K562 (cell line): ENCODE data around the gene KNTC1. TPM values are rescaled to one million over a fixed set of nuclear protein-coding genes. Genes with fewer than 3 reads are reported as not detected.

Experiments used
- ATAC-seq: fragments of 200-7000 bp; cut with Tn5 transposase; 3 replicates; pipeline ENCODE4 v1.9.1; 2020; ENCODE audit warnings: moderate library complexity
- BruUV-seq: library from RNA; stranded (reverse); fragments of 400-500 nt; replicated peaks from 2 replicates; lab custom pipeline; 2021; lab: Mats Ljungman, UMichigan
- CTCF ChIA-PET: fragments of 300-600 bp; formaldehyde crosslinking; extraction: SDS; loops from one replicate; lab custom pipeline; 2021; ENCODE audit warnings: low intra/inter-chr PET ratio; lab: Yijun Ruan, JAX
- POLR2A ChIA-PET: fragments of 300-600, 350-650 bp; sonication (Branson Sonifier 250); formaldehyde crosslinking; extraction: SDS; loops from one replicate; lab custom pipeline; 2021; ENCODE audit warnings: antibody characterized with exemption, inconsistent platforms; lab: Yijun Ruan, JAX
- DNase-seq, 4 experiments: peaks; one replicate each; pipeline versions ENCODE4 v3.0.0 to v3.0.0-alpha.2; 2011 to 2018; ENCODE audit warnings: low spot score in 3 of 4, mixed read lengths in 3 of 4; ENCODE audit errors: extremely low read depth in 1 of 4
- FAIRE-seq: peaks from 2 replicates; lab custom pipeline; 2011; peaks lifted over from hg19 to GRCh38; lab: Jason Lieb, UNC
- H2AFZ ChIP-seq: 2 replicates; pipeline ENCODE4 v1.6.0; 2011; ENCODE audit warnings: low read depth, low read length, control low read depth, inconsistent platforms
- H3K27ac ChIP-seq: fragments of 200-600 bp; 3 replicates; pipeline ENCODE4 v1.8.0; 2011; ENCODE audit warnings: low read depth, mild to moderate bottlenecking, control low read depth, inconsistent platforms, low read length, moderate library complexity, mixed read lengths; ENCODE audit errors: extremely low read depth
- H3K27me3 ChIP-seq, 2 experiments: fragments of 300-600 bp in 1 of 2; 2 replicates in 1 of 2; 3 replicates in 1 of 2; pipeline versions ENCODE4 v1.6.0 to v1.8.0; 2011; ENCODE audit warnings: inconsistent platforms in 2 of 2, low read length in 2 of 2, mild to moderate bottlenecking in 1 of 2, mixed read lengths in 1 of 2, moderate library complexity in 1 of 2; ENCODE audit not compliant: control insufficient read depth in 2 of 2, insufficient read depth in 2 of 2
- H3K36me3 ChIP-seq: fragments of 300-600 bp; 3 replicates; pipeline ENCODE4 v1.8.0; 2011; ENCODE audit warnings: mild to moderate bottlenecking, low read length, inconsistent platforms; ENCODE audit not compliant: control insufficient read depth, insufficient read depth
- H3K4me1 ChIP-seq, 2 experiments: fragments of 200-600 bp in 1 of 2; replicated peaks in 1 of 2; 2 replicates in 1 of 2; 3 replicates in 1 of 2; pipeline versions ENCODE4 v1.5.1 to v1.8.0; 2011; ENCODE audit warnings: inconsistent platforms in 2 of 2, low read length in 2 of 2, mild to moderate bottlenecking in 1 of 2, mixed read lengths in 1 of 2, moderate library complexity in 1 of 2; ENCODE audit not compliant: control insufficient read depth in 2 of 2, insufficient read depth in 2 of 2
- H3K4me2 ChIP-seq: 2 replicates; pipeline ENCODE4 v1.6.1; 2011; ENCODE audit warnings: low read length, control low read depth, inconsistent platforms, mixed read lengths; ENCODE audit not compliant: insufficient read depth
- H3K4me3 ChIP-seq: fragments of 200-600 bp; sonication (generic), shearing (Covaris generic); 2 replicates; pipeline ENCODE4 v1.5.1; 2016; ENCODE audit warnings: control low read depth, inconsistent platforms
- H3K79me2 ChIP-seq: fragments of 200-600 bp; 3 replicates; pipeline ENCODE4 v1.8.0; 2011; ENCODE audit warnings: low read length, inconsistent platforms; ENCODE audit not compliant: control insufficient read depth, insufficient read depth
- H3K9ac ChIP-seq, 2 experiments: 2 replicates each; pipeline versions ENCODE4 v1.6.0 to v1.6.1; 2011; ENCODE audit warnings: low read depth in 2 of 2, low read length in 2 of 2, control low read depth in 1 of 2, inconsistent platforms in 1 of 2, mild to moderate bottlenecking in 1 of 2, mixed read lengths in 1 of 2; ENCODE audit not compliant: insufficient read depth in 1 of 2
- H3K9me1 ChIP-seq: one replicate; pipeline ENCODE4 v1.6.0; 2011; ENCODE audit warnings: inconsistent platforms, mild to moderate bottlenecking, low read length, moderate library complexity; ENCODE audit not compliant: control insufficient read depth, insufficient read depth
- H3K9me3 ChIP-seq: replicated peaks from 2 replicates; pipeline ENCODE4 v1.5.1; 2011; ENCODE audit warnings: low read depth, low read length, inconsistent platforms; ENCODE audit not compliant: control insufficient read depth, insufficient read depth
- H4K20me1 ChIP-seq: replicated peaks from 2 replicates; pipeline ENCODE4 v1.6.1; 2011; ENCODE audit warnings: low read length, inconsistent platforms, mixed read lengths; ENCODE audit not compliant: control insufficient read depth, insufficient read depth
- HMG20B ChIP-seq: fragments of 250-450 bp; sonication (Bioruptor Pico); IDR thresholded peaks from 2 replicates; pipeline ENCODE4 v1.5.0; 2021; ENCODE audit warnings: mild to moderate bottlenecking
- LEF1 ChIP-seq: fragments of 450-650 bp; IDR thresholded peaks from 2 replicates; pipeline ENCODE4 v1.6.1; 2016; ENCODE audit warnings: mild to moderate bottlenecking
- POLR3A ChIP-seq: IDR thresholded peaks from 2 replicates; pipeline ENCODE4 v1.6.1; 2011; ENCODE audit warnings: borderline replicate concordance, mild to moderate bottlenecking, moderate library complexity; ENCODE audit not compliant: insufficient read length, insufficient read depth; ENCODE audit errors: extremely low read depth
- SRSF7 ChIP-seq: fragments of 200-400 bp; formaldehyde crosslinking; optimal IDR thresholded peaks from 2 replicates; pipeline ENCODE3; 2017; ENCODE audit warnings: mild to moderate bottlenecking, low read depth, low read length
- SUPT5H ChIP-seq: fragments of 450-650 bp; IDR thresholded peaks from 2 replicates; pipeline ENCODE4 v1.6.1; 2016
- ZNF384 ChIP-seq: IDR thresholded peaks from 2 replicates; pipeline ENCODE4 v1.6.1; 2012; ENCODE audit warnings: low read depth, low read length, improper control_type of control experiment
- WGBS: fragments of 100-300 bp; shearing (Covaris generic); methylation state at CpG from one replicate; pipeline ENCODE4 v1.1.6; 2016; ENCODE audit warnings: low coverage, mixed read lengths; ENCODE audit not compliant: insufficient coverage; ENCODE audit errors: missing lambda C conversion rate; 5-methylcytosine and 5-hydroxymethylcytosine counted together
- in situ Hi-C: fragments of 300-500 bp; cut with MboI; formaldehyde crosslinking; loops from 4 replicates; pipeline ENCODE4 v1.15.0; 2018; ENCODE audit warnings: inconsistent platforms, mixed read lengths
- intact Hi-C: fragments of 100-400 bp; cut with micrococcal nuclease; formaldehyde crosslinking; loops from 2 replicates; pipeline ENCODE4 v1.14.2; 2022
- polyA plus RNA-seq, 8 experiments: library from polyadenylated mRNA; depleted of rRNA in 4 of 8; stranded (reverse) in 5 of 8; unstranded in 3 of 8; fragments of >200 nt; fragmentation: Nextera tagmentation in 2 of 8; fragmentation: Illumina TruSeq in 1 of 8; extraction: Ambion mirVana in 2 of 8; extraction: Trizol in 1 of 8; gene quantifications; 2 replicates each; pipeline versions ENCODE4 v1.2.1 to v1.2.3, GENCODE V29; 2011 to 2014; ENCODE audit warnings: inconsistent platforms in 1 of 8, missing spikeins in 1 of 8
- total RNA-seq, 7 experiments: library from RNA; depleted of rRNA in 6 of 7; stranded (reverse); fragments of >200 nt in 6 of 7; fragmentation: Illumina TruSeq in 2 of 7; extraction: Trizol in 2 of 7; gene quantifications; 2 replicates each; pipeline versions ENCODE4 v1.2.1 to v1.2.3, GENCODE V29; 2011 to 2021; ENCODE audit warnings: low replicate concordance in 1 of 7
- TF ChIP-seq, protein P1 (sequence below): fragments of 250-450 bp; sonication (Bioruptor Pico); IDR thresholded peaks from 2 replicates; pipeline ENCODE4 v1.8.0; 2021; ENCODE audit warnings: borderline replicate concordance, mild to moderate bottlenecking, moderate library complexity; ENCODE audit not compliant: poor library complexity, severe bottlenecking

Gene KNTC1
- total and polyA plus RNA-seq, 9 of the 15 experiments (the other 6 are each of a cell fraction or from before 2014, with no cell fraction given) = 38.9 to 135 (median 99.6) TPM

DNA sequence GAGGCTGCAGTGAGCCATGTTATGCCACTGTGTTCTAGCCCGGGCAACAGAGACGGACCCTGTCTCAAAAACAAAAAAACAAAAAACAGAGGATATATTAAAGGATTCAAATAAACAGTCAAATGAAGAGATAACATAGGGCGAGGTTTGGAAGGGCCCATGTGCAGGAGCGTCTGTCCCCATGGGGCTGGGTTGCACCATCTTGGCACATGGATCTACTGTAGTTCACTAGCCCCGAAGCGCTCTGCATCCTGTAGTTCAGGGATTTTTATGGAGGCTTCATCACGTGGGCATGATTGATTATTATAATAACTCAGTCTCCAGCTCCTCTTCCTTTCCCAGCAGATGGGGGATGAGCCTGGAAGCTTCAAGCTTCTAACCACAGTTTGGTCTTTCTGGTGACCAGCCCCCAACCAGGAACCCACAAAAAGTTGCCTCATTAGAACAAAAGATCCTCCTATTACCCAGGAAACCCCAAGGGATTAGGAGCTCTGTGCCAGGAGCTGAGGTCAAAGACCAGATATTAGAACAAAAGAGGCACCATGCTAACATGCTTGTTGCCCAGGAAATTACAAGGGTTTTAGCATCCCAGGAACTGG is 116.3 kb downstream of the KNTC1 start:
- Histone ChIP-seq H2AFZ (no peak overlapping the region), H3K4me1 (peaks cover 0 to 8% of the 10 kb centered on the region in 2 experiments; a peak in 2 of 5 replicates), H4K20me1 (no peaks in the 10 kb centered on the region), H3K79me2 (no peaks in the 10 kb centered on the region), H3K4me3 (no peak overlapping the region), H3K9me3 (no peaks in the 10 kb centered on the region), H3K4me2 (no peak overlapping the region), H3K36me3 (no peaks in the 10 kb centered on the region), H3K9ac (no peak overlapping the region), H3K27ac (no peak overlapping the region), H3K27me3 (no peaks in the 10 kb centered on the region), H3K9me1 (no peaks in the 10 kb centered on the region)
- ATAC-seq (no peak), DNase-seq (no peak), FAIRE-seq (no peak)
- TF ChIP-seq, protein P1, sequence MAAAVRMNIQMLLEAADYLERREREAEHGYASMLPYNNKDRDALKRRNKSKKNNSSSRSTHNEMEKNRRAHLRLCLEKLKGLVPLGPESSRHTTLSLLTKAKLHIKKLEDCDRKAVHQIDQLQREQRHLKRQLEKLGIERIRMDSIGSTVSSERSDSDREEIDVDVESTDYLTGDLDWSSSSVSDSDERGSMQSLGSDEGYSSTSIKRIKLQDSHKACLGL = no peak
- TF ChIP-seq LEF1 (no peak), POLR3A (no peak), SUPT5H (no peak), HMG20B (CRISPR knock-in tag) (no peak), ZNF384 (no peak), SRSF7 (no peak)
- in situ Hi-C loops = no loop called here
- no TSS peak for BruUV-seq
- WGBS = 87% methylated on average over 7 of the region's 7 CpGs
- POLR2A ChIA-PET = interaction anchor here (0.5 to 0.9 kb wide), 2 partner anchors 15 to 109 kb away, joined by 3 to 5 read pairs; partner anchors contain the start of gene DENR
- intact Hi-C loops = no loop called here
- CTCF ChIA-PET = no interaction called here
